ENCODE data around the gene SLC25A18. TPM values are rescaled to one million over a fixed set of nuclear protein-coding genes. Genes with fewer than 3 reads are reported as not detected.
A peak's percentile ranks its signal among the peaks of the same experiment; 100 is the strongest.
"Not testable (repeated sequence)": the region's sequence is repeated elsewhere in the genome, so short reads cannot be mapped to it uniquely, and the experiment has no call there.

Gene SLC25A18
- total RNA-seq, 1 experiment from 2014 or later = not detected

DNA sequence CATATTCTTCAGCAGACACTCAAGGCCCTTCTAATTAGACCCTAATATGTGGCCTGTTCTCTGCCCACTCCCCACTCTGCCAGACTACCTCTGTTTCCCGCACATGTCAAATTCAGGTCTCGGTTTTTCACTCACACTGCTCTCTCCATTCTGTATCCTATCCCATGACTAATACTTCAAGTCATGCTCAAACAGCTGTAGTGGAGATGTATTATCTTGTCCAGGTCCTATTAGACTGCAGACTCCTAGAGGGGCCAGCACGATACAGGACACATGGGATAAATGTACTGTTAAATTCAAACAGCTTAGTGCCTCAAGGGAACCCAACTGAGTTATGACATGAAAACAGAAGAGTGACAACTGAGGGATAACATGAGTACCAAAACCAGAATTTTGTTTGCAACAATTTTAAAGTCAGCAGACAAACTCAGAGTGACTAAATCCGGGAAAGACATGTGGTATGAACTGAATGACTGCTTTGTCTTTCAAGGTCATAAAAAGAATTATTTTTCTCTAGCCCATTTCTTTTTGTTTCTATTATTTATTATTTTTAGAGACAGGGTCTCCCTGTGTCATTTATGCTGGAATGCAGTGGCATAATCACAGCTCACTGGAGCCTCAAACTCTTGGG, 44.7 kb downstream of the SLC25A18 start:
- DNase-seq (ENCODE audit: low spot score) = no peak

GRCh38 chr22:17612057-17612456, 48.8 kb downstream of the SLC25A18 start:
- DNase-seq (ENCODE audit: low spot score) = no peak

- no peak for DNase-seq (ENCODE audit: low spot score)
Measured at GRCh38 chr22:17613280-17613679, 50.0 kb downstream of the SLC25A18 start.

DNA sequence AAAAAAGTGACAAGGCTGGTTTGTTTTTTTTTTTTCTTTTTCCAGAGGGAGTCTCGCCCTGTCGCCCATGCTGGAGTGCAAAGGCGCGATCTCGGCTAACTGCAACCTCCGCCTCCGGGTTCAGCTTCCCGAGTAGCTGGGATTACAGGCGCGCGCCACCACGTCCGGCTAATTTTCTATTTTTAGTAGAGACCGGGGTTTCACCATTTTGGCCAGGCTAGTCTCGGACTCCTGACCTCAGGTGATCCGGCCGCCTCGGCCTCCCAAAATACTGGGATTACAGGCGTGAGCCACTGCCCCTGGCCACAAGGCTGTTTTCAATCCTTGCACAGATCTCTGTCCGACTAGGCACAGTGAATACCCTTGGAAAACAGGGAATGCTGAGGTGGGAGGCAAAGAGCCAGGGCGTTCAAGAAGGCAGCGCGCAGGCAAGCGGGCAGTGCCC, 64.7 kb downstream of the SLC25A18 start:
- no peak for DNase-seq (ENCODE audit: low spot score)

- DNase-seq (ENCODE audit: low spot score) = peak; percentile 92
Measured at GRCh38 chr22:17628406-17629172, 65.3 kb downstream of the SLC25A18 start, which contains the start of gene ATP6V1E1. Gene ATP6V1E1 (minus strand): TSS chr22:17628749. CDS start chr22:17628635, 114 bp downstream.

DNA sequence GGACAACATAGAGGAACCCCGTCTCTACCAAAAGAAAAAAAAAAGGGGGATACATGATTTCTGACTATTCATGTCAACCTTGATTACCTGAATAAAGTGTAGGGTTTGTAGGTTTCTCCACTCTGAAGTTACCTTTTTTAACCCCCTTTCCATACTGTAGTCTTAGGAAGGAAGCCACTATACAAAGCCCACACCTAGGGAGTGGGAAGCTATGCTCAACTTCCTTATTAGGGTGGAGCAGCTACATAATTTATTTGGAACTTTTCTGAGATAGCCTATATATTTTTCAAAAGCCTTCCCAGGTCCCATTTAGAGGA, 65.8 kb downstream of the SLC25A18 start:
- DNase-seq (ENCODE audit: low spot score) = no peak

GRCh38 chr22:17629641-17630040, 66.3 kb downstream of the SLC25A18 start:
- no peak for DNase-seq (ENCODE audit: low spot score)

DNA sequence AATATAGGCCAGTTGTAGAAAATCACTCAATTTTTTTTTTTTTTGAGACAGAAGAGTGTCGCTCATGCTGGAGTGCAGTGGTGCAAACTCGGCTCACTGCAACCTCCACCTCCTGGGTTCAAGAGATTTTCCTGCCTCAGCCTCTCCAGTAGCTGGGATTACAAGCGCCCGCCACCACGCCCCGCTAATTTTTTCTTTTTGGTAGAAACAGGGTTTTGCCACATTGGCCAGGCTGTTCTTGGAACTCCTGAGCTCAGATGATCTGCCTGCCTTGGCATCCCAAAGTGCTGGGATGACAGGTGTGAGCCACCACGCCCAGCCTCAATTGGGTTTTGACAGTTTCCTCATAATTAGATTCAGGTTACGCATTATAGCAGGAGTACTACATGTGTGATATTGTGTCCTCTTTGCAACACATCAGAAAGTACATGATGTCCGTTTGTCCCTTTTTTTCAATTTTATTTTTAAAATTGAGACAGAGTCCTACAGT, 67.8 kb downstream of the SLC25A18 start:
- DNase-seq (ENCODE audit: low spot score) = no peak

DNA sequence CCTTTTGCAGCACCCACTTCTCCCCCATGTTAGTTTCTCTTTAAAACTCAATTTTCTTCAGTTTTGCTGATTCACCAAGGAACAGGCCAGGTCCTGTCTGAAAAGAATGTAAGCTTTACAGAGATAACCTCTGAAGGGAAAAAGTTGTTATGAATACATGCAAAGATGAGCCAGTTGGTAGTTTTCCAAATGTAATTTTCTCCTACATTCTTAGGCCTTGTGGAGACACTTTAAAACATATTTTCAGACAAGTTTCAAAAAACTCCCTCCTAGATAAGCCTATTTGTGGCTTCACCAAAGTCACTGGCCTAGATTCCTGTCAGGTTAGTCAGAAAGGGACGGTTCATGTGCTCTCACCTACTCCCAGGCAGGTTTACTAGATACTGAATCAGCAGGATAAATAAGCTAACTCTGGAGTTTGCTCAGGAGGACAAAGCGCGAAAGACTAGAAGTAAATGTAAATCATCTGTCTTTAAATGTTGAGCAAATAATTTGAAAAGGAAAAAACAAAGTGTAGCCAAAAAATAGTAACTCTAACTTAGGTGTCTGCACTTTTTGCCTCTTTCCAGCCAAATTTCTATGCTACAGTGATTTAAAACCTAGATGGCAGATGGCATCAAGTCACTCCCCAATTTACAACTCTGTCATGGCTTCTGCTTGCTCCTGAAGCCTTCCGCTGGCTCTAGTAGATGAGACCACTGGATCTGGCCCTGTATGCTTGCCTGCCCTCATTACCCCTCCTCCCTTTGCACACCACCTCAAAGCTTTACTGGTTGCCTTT, 70.1 kb downstream of the SLC25A18 start:
- DNase-seq (ENCODE audit: low spot score) = peak; percentile 81

DNA sequence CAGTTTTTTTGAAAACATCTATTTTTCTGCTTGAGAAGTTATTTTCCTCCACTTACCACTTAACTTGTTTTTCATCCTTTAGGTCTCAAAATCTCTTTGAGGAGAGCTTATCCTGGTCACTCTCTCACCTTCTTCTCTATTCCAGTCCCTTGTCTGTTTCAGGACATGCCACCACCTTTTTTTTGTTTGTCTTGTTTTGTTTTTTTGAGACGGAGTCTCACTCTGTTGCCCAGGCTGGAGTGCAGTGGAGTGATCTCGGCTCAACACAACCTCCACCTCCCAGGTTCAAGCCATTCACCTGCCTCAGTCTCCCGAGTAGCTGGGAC, 70.7 kb downstream of the SLC25A18 start:
- no peak for DNase-seq (ENCODE audit: low spot score)

DNA sequence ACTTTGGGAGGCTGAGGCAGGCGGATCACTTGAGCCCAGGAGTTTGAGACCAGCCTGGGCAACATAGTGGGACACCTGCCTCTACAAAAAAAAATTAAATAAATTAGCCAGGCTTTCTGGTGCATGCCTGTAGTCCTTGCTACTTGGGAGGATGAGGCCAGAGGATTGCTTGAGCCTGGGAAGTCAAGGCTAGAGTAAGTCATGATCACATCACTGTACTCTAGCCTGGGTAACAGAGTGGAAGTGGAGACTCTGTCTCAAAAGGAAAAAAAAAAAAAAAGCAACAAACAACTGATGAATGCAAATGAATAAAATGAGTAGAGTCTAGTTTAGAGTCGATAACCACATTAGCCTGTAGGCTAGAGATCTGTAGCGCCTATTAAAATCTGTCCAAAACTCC, 71.4 kb downstream of the SLC25A18 start:
- no peak for DNase-seq (ENCODE audit: low spot score)

DNA sequence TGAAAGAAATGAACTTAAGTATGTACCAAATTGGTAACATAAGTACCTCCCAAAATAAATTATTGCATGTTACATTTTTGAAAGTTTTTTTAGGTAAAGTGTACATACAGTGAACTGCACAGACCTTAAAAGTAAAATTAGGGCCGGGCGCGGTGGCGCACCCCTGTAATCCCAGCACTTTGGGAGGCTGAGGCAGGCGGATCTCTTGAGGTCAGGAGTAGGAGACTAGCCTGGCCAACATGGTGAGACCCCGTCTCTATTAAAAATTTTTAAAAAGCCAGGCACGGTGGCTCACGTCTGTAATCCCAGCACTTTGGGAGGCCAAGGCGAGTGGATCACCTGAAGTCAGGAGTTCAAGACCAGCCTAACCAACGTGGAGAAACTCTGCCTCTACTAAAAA, 73.6 kb downstream of the SLC25A18 start:
- DNase-seq (ENCODE audit: low spot score) = not testable (repeated sequence)

DNA sequence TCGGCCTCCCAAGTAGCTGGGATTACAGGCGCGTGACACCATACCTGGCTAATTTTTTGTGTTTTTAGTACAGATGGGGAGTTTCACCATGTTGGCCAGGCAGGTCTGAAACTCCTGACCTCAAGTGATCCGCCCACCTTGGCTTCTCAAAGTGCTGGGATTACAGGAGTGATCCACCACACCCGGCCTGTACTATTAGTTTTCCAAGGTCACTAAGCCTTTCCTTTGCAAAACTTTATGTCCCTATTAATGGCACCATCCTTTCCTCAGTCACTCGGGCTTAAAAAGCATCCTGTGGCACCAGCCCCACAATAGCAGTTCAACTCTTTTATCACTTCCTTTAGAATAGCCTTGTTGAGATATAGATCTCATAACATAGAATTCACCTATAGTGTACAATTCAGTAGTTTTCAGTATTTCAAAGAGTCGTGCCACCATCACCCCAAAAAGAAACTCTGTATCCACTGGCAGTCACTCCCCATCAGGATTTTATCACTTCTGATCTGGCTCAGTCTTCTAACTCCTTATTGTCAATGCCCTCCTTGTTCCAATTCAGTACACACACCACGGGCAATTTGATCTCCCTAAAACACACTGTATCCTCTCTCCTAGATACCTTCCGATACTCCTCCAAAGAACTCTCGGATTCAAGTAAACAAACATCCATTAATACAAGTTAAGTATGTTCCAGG, 74.3 kb downstream of the SLC25A18 start:
- no peak for DNase-seq (ENCODE audit: low spot score)

DNA sequence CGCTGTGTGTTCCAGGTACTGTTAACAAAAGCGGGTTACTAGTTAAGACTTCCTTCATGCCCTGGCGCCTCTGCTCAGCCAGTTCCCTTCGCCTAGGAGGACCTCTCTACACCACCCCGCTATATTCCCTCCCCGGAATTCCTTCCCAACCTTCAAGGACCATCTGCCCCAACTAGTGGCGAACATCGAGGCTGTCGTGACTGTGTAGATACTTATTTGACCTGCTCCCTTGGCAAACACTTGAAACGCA, 74.8 kb downstream of the SLC25A18 start:
- DNase-seq (ENCODE audit: low spot score) = no peak

- peak; percentile 87 for DNase-seq (ENCODE audit: low spot score)
Measured at GRCh38 chr22:17638432-17639246, 75.3 kb downstream of the SLC25A18 start, which contains the start of gene BCL2L13. Gene BCL2L13 (plus strand): TSS chr22:17638757. CDS start chr22:17655712, 16,955 bp downstream.

DNA sequence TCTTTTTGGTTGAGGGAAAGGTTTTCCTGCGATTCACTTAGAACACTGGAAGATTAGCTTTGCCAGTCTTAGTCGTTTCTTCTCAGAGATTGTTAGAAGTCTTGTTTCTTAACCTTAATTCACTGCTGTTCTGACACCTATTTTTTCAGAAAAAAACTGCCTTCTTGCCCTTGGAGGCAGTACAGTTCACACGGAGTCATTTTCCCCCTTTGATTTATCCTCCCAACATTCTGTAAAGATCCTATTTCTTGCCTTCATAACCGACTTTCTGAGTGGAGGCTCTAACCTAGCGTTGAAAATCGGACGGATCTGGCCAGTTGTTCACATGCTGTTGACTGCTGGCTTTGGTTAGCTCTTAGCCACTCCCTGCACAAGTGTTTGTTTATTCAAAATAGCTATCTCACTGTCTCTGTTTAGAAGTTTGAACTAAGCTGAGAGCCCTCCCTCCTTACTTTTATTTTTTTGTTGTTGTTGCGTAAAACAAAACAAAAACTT, 76.0 kb downstream of the SLC25A18 start:
- peak; percentile 59 for DNase-seq (ENCODE audit: low spot score)

Other genes starting within 250 kb of the SLC25A18 start
- gene CECR2, start 194.0 kb upstream of the SLC25A18 start, total RNA-seq (2014; rRNA removed; shearing (Covaris generic)) = not detected in 2 replicates
- 40.2 and 63.3 TPM in 2 replicates for gene ATP6V1E1, start 65.3 kb downstream of the SLC25A18 start, total RNA-seq (2014; rRNA removed; shearing (Covaris generic))
- 23.7 and 24.5 TPM in 2 replicates for gene BCL2L13, start 75.3 kb downstream of the SLC25A18 start, total RNA-seq (2014; rRNA removed; shearing (Covaris generic))
- 290 and 308 TPM in 2 replicates for gene BID, start 211.0 kb downstream of the SLC25A18 start, total RNA-seq (2014; rRNA removed; shearing (Covaris generic))